ENCODE measurements around the gene KLHDC8A. TPM values are rescaled to one million over a fixed set of nuclear protein-coding genes. Genes with fewer than 3 reads are reported as not detected.
A peak's percentile ranks its signal among the peaks of the same experiment; 100 is the strongest.
"Not testable (repeated sequence)": the region's sequence is repeated elsewhere in the genome, so short reads cannot be mapped to it uniquely, and the experiment has no call there.

Gene KLHDC8A
- total RNA-seq, 1 experiment from 2014 or later, result 0.49 TPM

- RAD21 ChIA-PET (ENCODE audit: low non-redundant PET in 1 of 2, low total read pairs in 2 of 2, uncharacterized antibody in 2 of 2, unreplicated experiment in 2 of 2), result no interaction called here
- no peak overlapping the region for H3K4me3 ChIP-seq (replicated peaks in 1 of 2; ENCODE audit: low read depth in 1 of 2, low read length in 2 of 2)
- CTCF ChIA-PET, result interaction anchor here (0.9 to 2.2 kb wide), 2 partner anchors 12 to 31 kb away, joined by 3 to 8 read pairs; no protein-coding TSS in a partner anchor
- H3K27ac ChIP-seq (ENCODE audit: low read depth, low read length), result no peak overlapping the region
- H3K9ac ChIP-seq (ENCODE audit: low read length), result no peak overlapping the region
- no peaks in the 10 kb centered on the region for H3K9me2 ChIP-seq (ENCODE audit: insufficient read depth)
- intact Hi-C loops (cut with micrococcal nuclease), result no loop called here
- peak overlapping the region; percentile 8; the same call in 1 of the 2 replicates for H3K4me2 ChIP-seq (ENCODE audit: low read length)
- no peaks in the 10 kb centered on the region for H4K20me1 ChIP-seq (ENCODE audit: insufficient read depth)
- no peaks in the 10 kb centered on the region for H3K27me3 ChIP-seq (ENCODE audit: insufficient read depth, low read length)
- BruUV-seq (replicated peaks), result no TSS peak
- no peaks in the 10 kb centered on the region for H3K36me3 ChIP-seq (ENCODE audit: control insufficient read depth in 1 of 2, insufficient read depth in 2 of 2, low read length in 2 of 2)
- H3K79me2 ChIP-seq (ENCODE audit: insufficient read depth, low read length), result no peaks in the 10 kb centered on the region
- DNase-seq (ENCODE audit: low read depth, low spot score), result no peak
- no peak for TF ChIP-seq ELF1 (IDR thresholded peaks at IDR 0.05; ENCODE audit: borderline replicate concordance, low read depth)
- TF ChIP-seq, protein P1, sequence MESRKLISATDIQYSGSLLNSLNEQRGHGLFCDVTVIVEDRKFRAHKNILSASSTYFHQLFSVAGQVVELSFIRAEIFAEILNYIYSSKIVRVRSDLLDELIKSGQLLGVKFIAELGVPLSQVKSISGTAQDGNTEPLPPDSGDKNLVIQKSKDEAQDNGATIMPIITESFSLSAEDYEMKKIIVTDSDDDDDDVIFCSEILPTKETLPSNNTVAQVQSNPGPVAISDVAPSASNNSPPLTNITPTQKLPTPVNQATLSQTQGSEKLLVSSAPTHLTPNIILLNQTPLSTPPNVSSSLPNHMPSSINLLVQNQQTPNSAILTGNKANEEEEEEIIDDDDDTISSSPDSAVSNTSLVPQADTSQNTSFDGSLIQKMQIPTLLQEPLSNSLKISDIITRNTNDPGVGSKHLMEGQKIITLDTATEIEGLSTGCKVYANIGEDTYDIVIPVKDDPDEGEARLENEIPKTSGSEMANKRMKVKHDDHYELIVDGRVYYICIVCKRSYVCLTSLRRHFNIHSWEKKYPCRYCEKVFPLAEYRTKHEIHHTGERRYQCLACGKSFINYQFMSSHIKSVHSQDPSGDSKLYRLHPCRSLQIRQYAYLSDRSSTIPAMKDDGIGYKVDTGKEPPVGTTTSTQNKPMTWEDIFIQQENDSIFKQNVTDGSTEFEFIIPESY (IDR thresholded peaks at IDR 0.05; ENCODE audit: extremely low read depth, insufficient replicate concordance, low read length), result no peak
- no peak for TF ChIP-seq EZH2phosphoT487 (IDR thresholded peaks at IDR 0.05; ENCODE audit: borderline replicate concordance)
- TF ChIP-seq EGR1 (IDR thresholded peaks at IDR 0.05; ENCODE audit: low read depth), result no peak
- no peak for TF ChIP-seq SIN3A (IDR thresholded peaks at IDR 0.05; ENCODE audit: low read depth)
- TF ChIP-seq POLR2AphosphoS5 (IDR thresholded peaks at IDR 0.05; ENCODE audit: low read depth, low read length), result no peak
- peaks cover 6 to 10% of the 10 kb centered on the region in 2 experiments; a peak in 3 of 4 replicates for H3K4me1 ChIP-seq (ENCODE audit: control insufficient read depth in 1 of 2, insufficient read depth in 2 of 2, low read length in 2 of 2)
- peak; percentile 49 for ATAC-seq
- POLR2A ChIA-PET, result no interaction called here
- no peaks in the 10 kb centered on the region for H3K9me3 ChIP-seq (ENCODE audit: control insufficient read depth in 1 of 2, insufficient read depth in 1 of 2, low read depth in 1 of 2, low read length in 2 of 2)
- H2AFZ ChIP-seq (ENCODE audit: low read depth, low read length, poor library complexity, severe bottlenecking), result peak overlapping the region; percentile 75
These were observed 9.3 kb upstream of the KLHDC8A start for GRCh38 chr1:205365945-205366463.

- BruUV-seq (replicated peaks); H3K9ac ChIP-seq (ENCODE audit: low read length); H3K79me2 ChIP-seq (ENCODE audit: insufficient read depth, low read length); intact Hi-C loops (cut with micrococcal nuclease); RAD21 ChIA-PET (ENCODE audit: low non-redundant PET in 1 of 2, low total read pairs in 2 of 2, uncharacterized antibody in 2 of 2, unreplicated experiment in 2 of 2); H3K4me2 ChIP-seq (ENCODE audit: low read length); H3K36me3 ChIP-seq (ENCODE audit: control insufficient read depth in 1 of 2, insufficient read depth in 2 of 2, low read length in 2 of 2); H4K20me1 ChIP-seq (ENCODE audit: insufficient read depth); H3K27ac ChIP-seq (ENCODE audit: low read depth, low read length); H3K27me3 ChIP-seq (ENCODE audit: insufficient read depth, low read length); H3K9me2 ChIP-seq (ENCODE audit: insufficient read depth); ATAC-seq; H3K9me3 ChIP-seq (ENCODE audit: control insufficient read depth in 1 of 2, insufficient read depth in 1 of 2, low read depth in 1 of 2, low read length in 2 of 2); H2AFZ ChIP-seq (ENCODE audit: low read depth, low read length, poor library complexity, severe bottlenecking); DNase-seq (ENCODE audit: low read depth, low spot score); POLR2A ChIA-PET; H3K4me3 ChIP-seq (replicated peaks in 1 of 2; ENCODE audit: low read depth in 1 of 2, low read length in 2 of 2): not testable (repeated sequence)
- peaks cover 6 to 10% of the 10 kb centered on the region in 2 experiments; a peak in 3 of 4 replicates for H3K4me1 ChIP-seq (ENCODE audit: control insufficient read depth in 1 of 2, insufficient read depth in 2 of 2, low read length in 2 of 2)
- CTCF ChIA-PET, result interaction anchor here (2.2 kb wide), 1 partner anchor 11 kb away, joined by 8 read pairs; no protein-coding TSS in a partner anchor
These were observed 8.4 kb upstream of the KLHDC8A start for GRCh38 chr1:205365086-205365485.
